HG03432 (cell line): ENCODE data around the gene PKD1.

Experiments used
- ATAC-seq: cut with Tn5 transposase; IDR thresholded peaks from one replicate; pipeline ENCODE4 v1.9.1; 2021; ENCODE audit warnings: mild to moderate bottlenecking, moderate library complexity; ENCODE audit not compliant: unreplicated experiment

The PKD1 gene

GRCh38 chr16:2078691-2079090, 57.0 kb downstream of the PKD1 start:
- ATAC-seq, result no peak

- no peak for ATAC-seq
Observed at GRCh38 chr16:2078096-2078495, 57.6 kb downstream of the PKD1 start.

GRCh38 chr16:2077696-2078095, 58.0 kb downstream of the PKD1 start:
- ATAC-seq, result no peak

- ATAC-seq, result no peak
Observed at GRCh38 chr16:2077016-2077415, 58.7 kb downstream of the PKD1 start.

GRCh38 chr16:2076072-2076865, 59.4 kb downstream of the PKD1 start:
- ATAC-seq, result no peak

- no peak for ATAC-seq
Observed at GRCh38 chr16:2075631-2076030, 60.1 kb downstream of the PKD1 start.

GRCh38 chr16:2074071-2074470, 61.6 kb downstream of the PKD1 start:
- no peak for ATAC-seq

GRCh38 chr16:2072926-2073325, 62.8 kb downstream of the PKD1 start:
- ATAC-seq, result no peak

- no peak for ATAC-seq
Observed at GRCh38 chr16:2071454-2072202, 64.1 kb downstream of the PKD1 start.

GRCh38 chr16:2070576-2071453, 64.9 kb downstream of the PKD1 start:
- no peak for ATAC-seq

- no peak for ATAC-seq
Observed at GRCh38 chr16:2066139-2066538, 69.6 kb downstream of the PKD1 start.

GRCh38 chr16:2064368-2064945, 71.2 kb downstream of the PKD1 start:
- no peak for ATAC-seq

GRCh38 chr16:2063861-2064260, 71.8 kb downstream of the PKD1 start:
- ATAC-seq, result no peak

GRCh38 chr16:2062801-2063200, 72.9 kb downstream of the PKD1 start:
- ATAC-seq, result no peak

GRCh38 chr16:2061526-2061925, 74.2 kb downstream of the PKD1 start:
- no peak for ATAC-seq

GRCh38 chr16:2061023-2061422, 74.7 kb downstream of the PKD1 start:
- ATAC-seq, result no peak

GRCh38 chr16:2060346-2060745, 75.4 kb downstream of the PKD1 start:
- no peak for ATAC-seq

- no peak for ATAC-seq
Observed at GRCh38 chr16:2058872-2059271, 76.8 kb downstream of the PKD1 start.

- ATAC-seq, result no peak
Observed at GRCh38 chr16:2058420-2058819, 77.3 kb downstream of the PKD1 start.

- no peak for ATAC-seq
Observed at GRCh38 chr16:2057438-2057837, 78.3 kb downstream of the PKD1 start.
